AG20443 (cell line): ENCODE data around the gene CD99.
A peak's percentile ranks its signal among the peaks of the same experiment; 100 is the strongest.
"Not testable (repeated sequence)": the region's sequence is repeated elsewhere in the genome, so short reads cannot be mapped to it uniquely, and the experiment has no call there.

Source experiments
- DNase-seq: peaks from one replicate; pipeline ENCODE4 v3.0.0; 2012; ENCODE audit warnings: low spot score, mixed read lengths

Gene CD99

DNA sequence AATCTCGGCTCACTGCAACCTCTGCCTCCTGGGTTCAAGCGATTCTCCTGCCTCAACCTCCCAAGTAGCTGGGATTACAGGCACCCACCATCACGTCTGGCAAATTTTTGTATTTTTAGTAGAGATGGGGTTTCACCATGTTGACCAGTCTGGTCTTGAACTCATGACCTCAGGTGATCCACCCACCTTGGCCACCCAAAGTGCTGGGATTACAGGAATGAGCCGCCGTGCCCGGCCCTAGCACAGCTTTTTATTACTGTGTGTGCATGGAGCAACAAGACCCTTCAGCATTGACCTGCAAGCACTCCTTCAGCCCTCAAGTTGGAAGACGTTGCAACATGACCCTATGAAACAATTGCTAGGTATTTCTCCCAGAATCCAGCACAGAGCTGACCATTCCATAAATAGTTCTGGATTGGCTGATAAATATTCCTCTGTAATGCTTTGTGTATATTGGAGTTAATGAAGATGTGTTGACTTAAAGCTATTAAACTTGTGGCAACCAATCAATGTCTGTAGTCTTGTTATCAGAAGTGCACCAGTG lies 15.4 kb upstream of the CD99 start:
- not testable (repeated sequence) for DNase-seq

- peak; percentile 24 for DNase-seq
Measured at GRCh38 chrX:2676794-2677675, 14.1 kb upstream of the CD99 start.

- peak; percentile 98 for DNase-seq
Measured at GRCh38 chrX:2677764-2678163, 13.3 kb upstream of the CD99 start.

DNA sequence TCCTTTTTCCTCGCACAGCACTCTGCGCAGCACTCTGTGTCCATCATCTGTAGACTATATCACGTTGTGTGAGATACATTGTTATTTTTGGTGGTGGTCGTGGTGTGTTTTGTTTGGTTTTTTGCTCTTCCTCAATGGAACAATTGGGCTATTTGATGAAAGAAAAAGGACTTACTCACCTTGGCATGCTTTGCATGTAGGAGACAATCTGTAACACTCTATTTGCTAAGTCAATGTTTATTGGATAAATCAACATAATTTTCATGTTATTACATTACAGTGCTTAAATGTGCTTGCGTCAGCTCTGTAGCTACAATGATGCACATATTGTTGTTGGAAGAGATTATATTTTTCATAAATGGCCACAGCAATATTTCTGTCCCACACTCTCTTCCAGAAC lies 12.5 kb upstream of the CD99 start:
- no peak for DNase-seq

- no peak for DNase-seq
Measured at GRCh38 chrX:2679534-2680485, 11.3 kb upstream of the CD99 start.

GRCh38 chrX:2680486-2681348 lies 10.4 kb upstream of the CD99 start:
- DNase-seq, result no peak

- DNase-seq, result no peak
Measured at GRCh38 chrX:2682565-2683177, 8.4 kb upstream of the CD99 start.

DNA sequence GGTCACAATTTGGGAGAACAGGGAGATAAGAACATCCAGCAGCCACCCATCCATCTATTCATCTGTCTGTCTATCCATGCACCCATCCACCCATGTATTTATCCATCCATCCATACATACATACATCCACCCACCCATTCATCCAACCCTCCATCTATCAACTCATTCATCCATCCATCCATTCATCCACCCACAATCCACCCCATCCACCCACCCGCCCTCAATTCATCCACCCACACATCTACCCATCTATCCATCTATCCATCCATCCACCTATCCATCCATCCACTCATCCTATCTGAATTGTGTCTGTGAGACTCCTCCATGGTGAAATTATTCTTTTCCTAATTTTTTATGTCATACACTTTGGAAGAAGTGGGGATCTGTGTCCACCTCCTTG lies 6.8 kb upstream of the CD99 start:
- no peak for DNase-seq

DNA sequence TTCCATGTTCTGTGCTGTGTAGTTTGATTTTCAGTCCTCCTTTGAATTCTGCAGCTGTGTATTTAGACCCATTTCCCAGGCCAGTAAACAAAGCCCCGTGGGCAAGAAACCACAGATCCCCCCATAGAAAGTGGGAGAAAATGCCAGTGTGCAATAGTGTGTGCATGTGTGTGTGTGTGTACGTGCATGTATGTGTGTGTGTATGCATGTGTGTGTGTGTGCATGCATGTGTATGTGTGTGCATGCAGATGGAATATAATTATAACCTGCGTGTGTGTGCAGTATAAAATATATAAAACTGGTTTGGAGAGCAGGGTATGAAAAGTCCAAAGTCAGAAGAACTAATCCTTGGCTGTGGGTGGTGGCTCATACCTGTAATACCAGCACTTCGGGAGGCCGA lies 5.2 kb upstream of the CD99 start:
- no peak for DNase-seq

- DNase-seq, result no peak
Measured at GRCh38 chrX:2689773-2690666, 1.1 kb upstream of the CD99 start.

GRCh38 chrX:2691543-2692220 lies 587 bp downstream of the CD99 start:
- peak; percentile 57 for DNase-seq

- peak; percentile 48 for DNase-seq
Measured at GRCh38 chrX:2692221-2693112, 1.4 kb downstream of the CD99 start.

GRCh38 chrX:2693113-2694002 lies 2.3 kb downstream of the CD99 start:
- no peak for DNase-seq

GRCh38 chrX:2694914-2695267 lies 3.8 kb downstream of the CD99 start:
- DNase-seq, result no peak

DNA sequence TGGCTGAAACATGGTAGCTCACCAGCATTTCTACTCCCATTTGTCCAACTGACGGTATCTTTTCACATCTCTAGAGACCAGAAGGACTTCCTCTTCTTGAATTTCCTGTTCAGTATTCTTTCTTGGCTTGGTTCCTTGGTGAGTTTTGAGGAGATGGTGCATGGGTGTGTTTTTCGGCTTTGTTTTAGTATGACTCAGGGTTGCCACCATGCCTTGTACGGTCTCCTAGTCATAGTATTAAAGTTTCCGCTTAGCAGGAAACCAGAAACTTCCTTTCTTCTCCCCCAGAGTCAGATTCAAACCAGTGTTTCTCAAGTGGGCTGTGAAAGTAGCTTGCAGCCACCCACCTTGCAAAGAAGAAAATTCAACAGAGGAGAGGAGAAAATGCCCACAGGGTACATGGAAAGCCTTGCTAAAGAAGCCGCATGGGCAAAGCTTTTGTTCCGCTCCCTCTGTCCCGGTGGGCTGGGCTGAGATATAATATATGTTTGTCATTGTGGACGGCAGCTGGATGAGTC lies 5.7 kb downstream of the CD99 start:
- DNase-seq, result peak; percentile 72

- DNase-seq, result no peak
Measured at GRCh38 chrX:2697306-2697705, 6.2 kb downstream of the CD99 start.

DNA sequence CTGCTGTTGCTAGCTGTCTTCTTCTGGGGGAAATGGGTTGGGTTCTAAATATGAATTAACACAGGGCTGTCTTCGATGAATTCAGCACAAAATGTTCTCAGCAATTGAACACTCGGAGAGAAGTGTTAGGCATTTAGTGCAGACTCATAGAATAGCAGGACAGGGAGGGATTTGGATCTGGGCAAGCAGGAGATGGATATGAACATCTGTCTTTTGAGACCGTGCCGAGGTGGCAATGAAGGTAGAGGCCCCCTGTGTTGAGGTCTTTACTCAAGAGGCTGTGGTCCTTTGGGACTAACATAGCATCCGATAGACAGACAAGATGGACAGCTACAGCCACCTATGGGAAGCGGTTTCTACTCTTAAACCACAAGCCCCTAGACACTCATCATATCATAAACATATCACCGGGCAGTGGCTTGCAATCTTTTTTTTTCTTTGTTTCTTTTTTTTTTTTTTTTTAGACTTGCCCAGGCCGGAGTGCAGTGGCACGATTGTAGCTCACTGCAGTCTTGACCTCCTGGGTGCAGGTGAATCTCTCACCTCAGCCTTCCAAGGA lies 6.7 kb downstream of the CD99 start:
- no peak for DNase-seq
